ENCODE results near the gene SCN10A.

- TF ChIP-seq CTCF (IDR thresholded peaks at IDR 0.05) (no peak), POLR2A (IDR thresholded peaks at IDR 0.05) (no peak)
These were observed 89.3 kb downstream of the SCN10A start for GRCh38 chr3:38726751-38727150.
